HG03571 (cell line): Measurements from ENCODE around the gene GAL.
"Not testable (repeated sequence)": the region's sequence is repeated elsewhere in the genome, so short reads cannot be mapped to it uniquely, and the experiment has no call there.

Source experiments
- ATAC-seq: cut with Tn5 transposase; IDR thresholded peaks from one replicate; pipeline ENCODE4 v1.9.1; 2021; ENCODE audit not compliant: unreplicated experiment

The GAL gene, protein sequence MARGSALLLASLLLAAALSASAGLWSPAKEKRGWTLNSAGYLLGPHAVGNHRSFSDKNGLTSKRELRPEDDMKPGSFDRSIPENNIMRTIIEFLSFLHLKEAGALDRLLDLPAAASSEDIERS

DNA sequence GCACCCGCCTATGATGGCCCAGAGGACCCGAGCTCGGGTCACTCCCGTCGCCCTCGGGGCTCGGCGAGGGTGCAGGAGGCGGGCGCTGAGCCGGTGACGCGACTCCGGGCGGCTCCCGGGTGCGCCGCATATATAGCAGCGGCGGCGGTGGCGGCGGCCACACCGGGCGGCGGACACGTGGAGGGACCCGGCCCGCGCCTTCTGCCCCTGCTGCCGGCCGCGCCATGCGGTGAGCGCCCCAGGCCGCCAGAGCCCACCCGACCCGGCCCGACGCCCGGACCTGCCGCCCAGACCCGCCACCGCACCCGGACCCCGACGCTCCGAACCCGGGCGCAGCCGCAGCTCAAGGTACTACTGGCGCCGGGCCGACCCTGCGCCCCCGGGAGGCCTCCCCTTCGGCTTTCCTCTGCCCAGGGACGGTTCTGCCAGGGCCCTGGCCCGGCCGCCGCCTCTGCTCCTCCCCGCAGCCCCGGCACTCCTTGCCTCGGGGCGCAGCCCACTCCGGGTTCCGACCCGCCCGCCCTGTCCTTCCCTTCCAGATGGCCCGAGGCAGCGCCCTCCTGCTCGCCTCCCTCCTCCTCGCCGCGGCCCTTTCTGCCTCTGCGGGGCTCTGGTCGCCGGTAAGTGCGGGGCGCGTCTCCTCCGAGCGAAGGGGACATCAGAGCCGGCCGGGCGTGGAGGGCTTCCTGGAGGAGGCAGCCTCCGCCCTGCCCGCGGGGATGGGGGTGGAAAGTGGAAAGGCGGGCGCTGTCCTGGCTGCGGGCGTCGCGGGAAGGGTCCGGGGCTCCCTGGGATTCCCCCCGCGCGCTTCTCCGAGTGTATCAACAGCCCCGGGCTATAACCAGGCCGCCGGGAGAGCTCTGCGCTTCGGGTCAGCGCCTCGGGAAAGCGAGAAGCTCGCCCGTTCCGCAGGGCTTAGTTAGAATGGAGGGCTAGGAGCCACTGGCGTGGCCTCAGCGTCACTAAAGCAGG, at the start of gene GAL:
GAL (plus strand) TSS at position 160 of the 972 bp plus-strand sequence; CDS start at position 540, 380 bp downstream.
- no peak for ATAC-seq

DNA sequence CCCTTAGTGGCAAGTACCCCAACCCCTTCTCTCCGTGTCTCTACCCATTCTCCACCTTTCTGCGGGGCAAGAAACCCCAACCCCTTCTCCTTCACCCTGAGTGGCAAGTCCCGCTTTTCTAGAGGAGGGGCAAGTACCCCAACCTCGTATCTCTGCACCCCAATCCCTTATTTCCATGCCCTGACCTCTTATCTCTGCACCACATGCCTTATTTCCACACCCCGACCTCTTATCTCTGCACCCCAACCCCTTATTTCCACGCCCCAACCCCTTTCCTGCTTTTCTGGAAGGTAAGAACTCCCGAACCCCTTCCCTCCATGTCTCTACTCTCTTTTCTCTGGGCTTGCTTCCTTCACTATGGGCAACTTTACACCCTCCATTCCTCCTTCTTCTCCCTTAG, 49.7 kb upstream of the GAL start:
- ATAC-seq, result not testable (repeated sequence)

GRCh38 chr11:68635172-68635571, 49.2 kb upstream of the GAL start:
- not testable (repeated sequence) for ATAC-seq

- ATAC-seq, result not testable (repeated sequence)
These were observed 48.5 kb upstream of the GAL start for GRCh38 chr11:68635883-68636282.

GRCh38 chr11:68639322-68639721, 45.0 kb upstream of the GAL start:
- not testable (repeated sequence) for ATAC-seq

DNA sequence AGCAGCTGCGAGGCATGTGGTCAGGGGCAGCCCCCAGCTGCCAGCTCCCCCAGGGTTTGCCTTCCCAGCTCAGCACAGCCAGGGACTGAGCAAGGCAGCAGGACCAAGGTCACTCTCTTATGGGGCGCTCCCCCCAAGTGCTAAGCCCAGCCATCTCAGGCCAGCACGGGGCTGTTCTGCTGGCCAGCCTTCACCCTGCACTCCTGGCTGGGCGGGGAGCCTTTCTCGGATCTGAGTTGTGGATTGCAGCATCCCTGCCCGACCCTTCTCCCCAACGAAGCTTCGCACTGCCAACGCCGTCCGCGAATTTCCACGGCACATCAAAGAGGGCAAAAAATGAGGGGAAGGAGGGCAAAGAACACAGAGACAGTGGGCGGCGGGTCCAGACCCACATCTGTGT, 42.5 kb upstream of the GAL start:
- no peak for ATAC-seq

DNA sequence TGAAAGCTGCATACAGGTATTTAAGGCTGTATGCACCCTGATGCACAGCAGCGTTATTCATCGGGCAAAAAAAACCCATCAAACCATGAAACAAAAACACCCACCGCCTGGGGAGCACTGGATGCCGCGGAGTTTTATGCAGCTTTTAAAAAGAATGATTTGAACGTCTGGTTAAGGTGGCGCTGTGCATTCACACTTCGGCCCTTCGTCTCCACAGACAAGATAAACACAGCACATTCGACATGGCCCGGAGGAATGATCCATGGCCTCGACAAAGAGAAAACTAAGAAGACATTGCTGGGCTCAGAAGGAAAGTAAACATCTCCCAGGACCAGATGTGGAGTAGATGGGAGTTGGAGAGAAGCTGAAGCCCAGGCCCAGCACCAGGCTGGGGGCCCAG, 40.8 kb upstream of the GAL start:
- ATAC-seq, result no peak

DNA sequence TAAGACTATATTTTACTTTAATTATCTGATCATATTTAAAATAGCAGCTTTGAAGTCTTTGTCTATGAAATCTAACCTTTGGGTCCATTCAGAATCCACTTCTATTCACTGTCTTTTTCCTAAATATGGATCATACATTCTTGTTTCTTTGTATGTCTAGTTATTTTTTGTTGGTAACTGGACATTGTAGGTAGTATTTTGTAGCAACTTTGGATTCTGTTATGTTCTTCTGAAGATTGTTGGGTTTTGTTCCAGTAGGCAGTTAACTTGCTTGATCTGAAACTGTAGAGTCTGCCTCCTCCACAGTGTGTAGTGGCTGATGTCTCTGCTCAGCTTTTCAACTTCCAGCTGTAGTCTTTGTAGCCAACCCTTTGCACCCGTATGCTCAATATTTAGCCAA, 37.5 kb upstream of the GAL start:
- ATAC-seq, result no peak

DNA sequence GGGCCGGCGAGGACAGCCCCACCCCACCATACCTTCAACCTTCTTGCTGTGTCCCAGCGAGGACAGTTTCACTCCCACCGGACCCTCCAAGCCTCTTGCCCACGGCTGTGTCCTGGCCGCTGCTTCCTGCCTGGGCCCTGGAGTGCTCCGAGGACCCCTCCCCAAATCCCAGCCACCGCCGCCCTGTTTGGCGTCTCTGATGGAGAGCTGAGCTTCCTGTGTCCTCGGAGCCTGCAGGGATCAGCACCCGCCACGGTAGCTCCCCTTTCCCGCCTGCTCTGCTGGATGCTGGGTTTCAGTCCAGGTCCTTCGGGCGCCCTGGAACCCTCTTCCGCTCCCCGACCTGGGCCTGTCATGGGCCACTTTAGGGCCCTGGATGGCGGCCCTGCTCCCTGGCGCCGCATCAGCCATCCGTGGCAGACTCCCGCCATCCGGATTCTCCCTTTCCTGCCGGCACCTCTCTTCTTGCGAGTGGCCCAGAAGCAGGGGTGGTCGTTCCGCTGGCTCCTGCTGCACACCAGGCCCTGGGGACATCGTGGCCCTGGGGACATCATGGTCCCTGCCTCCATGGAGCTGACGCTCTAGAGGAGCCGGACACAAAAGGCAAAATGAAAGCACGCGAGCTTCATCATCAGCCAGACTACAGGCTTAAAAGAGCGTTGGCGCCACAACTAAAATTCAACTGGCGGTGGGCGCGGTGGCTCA, 34.3 kb upstream of the GAL start:
- ATAC-seq, result no peak

GRCh38 chr11:68650801-68651200, 33.5 kb upstream of the GAL start:
- ATAC-seq, result no peak

DNA sequence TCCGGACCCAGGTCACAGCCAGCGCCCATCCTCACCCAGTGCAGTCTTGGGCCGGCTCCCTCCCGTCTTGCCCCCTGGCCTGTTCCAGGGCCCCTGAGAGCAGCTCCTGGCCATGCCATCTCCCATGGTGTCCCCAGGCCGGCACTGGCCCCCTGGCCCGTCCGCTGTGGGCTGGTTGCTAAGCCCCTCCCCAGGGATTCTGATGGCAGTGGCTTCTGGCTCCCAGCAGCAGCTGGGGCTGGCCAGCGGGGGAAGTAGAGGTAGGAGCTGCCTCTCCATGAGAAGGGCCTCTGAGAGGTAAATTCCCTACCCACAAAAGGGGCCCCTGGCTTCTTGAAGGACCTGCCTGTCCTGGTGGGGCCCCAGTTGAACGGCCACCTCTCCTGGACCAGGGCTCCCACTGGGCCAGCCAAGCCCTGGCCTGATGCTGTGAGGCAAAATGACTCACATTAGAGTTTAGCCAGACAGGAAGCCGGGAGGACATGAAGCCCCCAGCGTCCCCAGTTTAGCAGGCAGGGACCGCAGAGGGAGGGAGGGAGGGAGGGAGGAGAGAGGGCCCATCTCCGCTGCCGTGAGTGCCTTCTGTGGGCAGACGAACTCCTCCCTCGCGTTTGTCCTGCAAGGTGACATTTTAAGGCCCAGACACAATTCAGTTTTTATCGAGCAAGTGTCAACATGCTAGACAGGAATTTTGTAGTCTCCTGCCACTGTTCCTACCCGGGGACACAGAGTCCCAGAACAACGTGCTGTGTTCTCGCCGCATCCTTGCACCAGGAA, 32.9 kb upstream of the GAL start:
- ATAC-seq, result no peak

DNA sequence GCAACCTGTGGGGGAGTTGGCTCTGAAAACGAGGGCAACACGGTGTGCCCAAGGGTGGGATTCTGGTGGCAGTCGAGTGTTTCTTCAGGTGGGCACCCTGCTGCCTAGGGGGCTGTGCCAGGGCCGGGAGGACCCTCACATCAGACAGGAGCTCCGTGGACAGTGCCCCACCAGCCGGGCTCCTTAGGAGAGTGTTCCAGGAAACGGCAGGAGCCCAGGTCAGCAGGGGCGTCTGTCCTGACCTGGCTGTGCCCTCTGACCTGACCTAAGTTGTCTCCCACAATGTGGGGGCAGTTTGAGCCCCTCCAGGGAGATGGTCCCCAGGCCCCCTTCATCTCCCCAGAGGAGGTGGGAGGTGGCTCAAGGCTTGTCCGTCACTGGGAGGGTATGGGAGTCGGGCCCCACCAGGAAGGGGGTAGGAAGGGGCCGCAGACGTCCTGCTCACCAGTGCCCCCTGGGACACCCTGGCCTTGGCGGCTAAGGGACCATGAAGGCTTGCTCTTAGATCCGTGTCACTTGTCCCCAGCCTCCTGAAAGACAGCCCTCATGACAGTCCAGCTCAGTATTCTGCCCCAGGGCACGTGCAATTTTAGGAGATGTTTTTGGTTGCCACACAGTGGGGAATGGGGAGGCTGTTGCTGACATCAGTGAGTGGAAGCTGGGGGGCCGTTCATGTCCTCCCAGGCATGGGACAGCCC, 32.2 kb upstream of the GAL start:
- no peak for ATAC-seq

DNA sequence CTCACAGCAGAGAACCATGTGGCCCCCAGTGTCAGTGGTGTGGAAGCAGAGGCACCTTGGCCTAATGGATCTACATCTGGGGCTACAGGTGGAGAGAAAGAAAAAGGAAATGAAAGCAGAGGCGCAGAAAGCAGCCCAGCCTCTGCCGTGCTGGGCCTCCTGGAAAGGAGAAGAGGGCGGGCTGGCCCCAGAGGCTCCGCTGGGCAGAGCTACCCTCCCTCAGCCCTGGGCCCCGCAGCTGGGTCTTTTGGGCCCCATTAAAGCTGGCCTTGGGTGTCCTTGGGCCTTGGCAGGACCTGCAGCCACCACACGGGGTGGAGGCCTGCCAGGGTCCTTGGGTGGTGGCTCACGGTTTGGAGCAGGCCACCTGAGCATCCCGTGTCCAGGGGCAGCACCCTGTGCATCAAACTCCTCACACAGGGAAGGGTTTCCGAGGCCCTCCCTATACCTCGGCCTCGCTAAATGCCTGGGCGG, 31.6 kb upstream of the GAL start:
- ATAC-seq, result no peak

GRCh38 chr11:68653486-68654430, 30.6 kb upstream of the GAL start:
- no peak for ATAC-seq

- ATAC-seq, result no peak
These were observed 29.4 kb upstream of the GAL start for GRCh38 chr11:68654978-68655377.

DNA sequence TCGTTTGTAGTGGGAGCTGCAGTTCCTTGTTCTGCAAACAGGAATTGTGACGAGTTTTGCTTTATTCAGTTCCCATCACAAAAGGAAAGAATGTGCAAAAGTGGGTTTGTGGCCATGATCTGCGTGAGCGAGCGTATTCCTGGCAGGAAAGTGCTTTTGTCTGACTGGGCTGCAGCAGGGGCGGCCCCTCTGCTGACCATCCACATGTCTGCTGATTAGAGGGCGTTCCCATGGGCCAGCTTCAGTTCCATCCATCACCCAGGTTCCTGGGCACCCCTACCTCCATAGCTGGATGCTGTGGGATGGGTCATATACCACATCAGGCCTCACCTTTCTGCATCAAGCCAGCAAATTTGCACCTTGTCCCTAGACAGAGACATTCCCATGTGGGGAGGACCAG, 28.9 kb upstream of the GAL start:
- no peak for ATAC-seq

DNA sequence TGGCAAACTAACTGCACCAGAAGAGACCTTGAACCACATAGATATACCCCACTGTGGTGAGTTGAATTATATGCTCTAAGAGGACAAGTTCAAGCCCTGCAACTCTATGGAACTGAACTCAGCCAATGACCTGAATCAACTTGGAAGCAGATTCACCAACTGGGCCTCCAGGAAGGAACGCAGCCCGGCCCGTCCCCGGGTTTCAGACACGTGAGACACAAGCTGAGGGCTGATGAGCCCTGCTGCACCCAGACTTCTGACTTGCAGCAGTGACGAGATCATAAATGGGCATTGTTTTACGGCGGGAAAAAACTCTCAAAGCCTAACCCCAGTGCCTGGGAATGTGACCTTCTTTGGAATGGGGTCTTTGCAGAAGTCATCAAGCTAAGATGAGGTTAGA, 28.5 kb upstream of the GAL start:
- no peak for ATAC-seq

DNA sequence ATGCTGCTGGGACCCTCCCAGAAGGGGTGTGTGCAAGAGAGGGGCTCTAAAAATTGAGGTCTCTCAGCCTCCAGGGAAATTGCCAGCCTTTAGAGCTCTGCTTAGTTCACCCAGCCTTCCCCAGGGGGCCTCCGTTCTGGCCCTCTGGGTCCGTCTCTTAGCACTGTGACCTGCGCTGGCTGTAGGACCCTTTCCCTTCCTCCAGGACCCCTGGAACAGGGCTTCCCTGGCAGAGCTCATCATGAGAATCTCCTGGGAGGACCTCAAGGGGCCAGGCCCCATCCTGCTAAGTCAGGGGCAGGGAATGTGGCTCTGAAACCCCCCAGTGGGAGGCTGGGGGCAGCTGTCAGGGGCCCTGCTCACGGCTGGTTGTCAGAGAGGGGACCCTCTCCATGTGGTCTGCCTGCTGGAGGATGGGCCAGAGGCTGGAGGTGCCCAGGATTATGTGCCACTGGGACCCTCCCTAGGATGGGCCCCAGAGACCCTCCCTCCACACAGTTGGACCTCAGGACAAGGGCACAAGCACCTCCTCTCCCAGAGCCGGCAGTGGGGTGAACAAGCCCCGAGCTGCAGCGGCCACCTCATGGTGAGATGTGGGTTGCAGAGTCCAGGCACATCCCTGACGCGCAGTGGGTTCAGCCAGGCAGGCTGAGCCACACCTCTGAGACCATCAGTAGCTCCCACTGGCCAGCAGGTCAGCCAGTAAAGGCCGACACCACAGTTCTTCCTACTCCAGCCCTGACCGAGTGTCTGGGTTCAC, 27.1 kb upstream of the GAL start:
- ATAC-seq, result no peak

GRCh38 chr11:68658097-68658496, 26.2 kb upstream of the GAL start:
- ATAC-seq, result no peak
